Astrocyte of the spinal cord (primary cell): ENCODE data around the gene IL16.

Experiments used
- DNase-seq: peaks from one replicate; pipeline ENCODE4 v3.0.0; 2011; ENCODE audit warnings: low read depth, low spot score
- H3K4me3 ChIP-seq: 2 replicates; pipeline ENCODE4 v1.5.1; 2011; ENCODE audit warnings: low read depth, mild to moderate bottlenecking, low read length, moderate library complexity
- CTCF ChIP-seq: IDR thresholded peaks from 2 replicates; pipeline ENCODE4 v1.5.1; 2012; ENCODE audit warnings: low read depth, mild to moderate bottlenecking, low read length, inconsistent platforms
- in situ Hi-C: cut with HindIII; loops from 2 replicates; pipeline ENCODE4 v1.10.0; 2017; ENCODE audit warnings: low sequenced_read_pairs

IL16 gene

GRCh38 chr15:81239190-81239589 is 42.5 kb downstream of the IL16 start:
- no peak for TF ChIP-seq CTCF
- in situ Hi-C loops, result no loop called here
- DNase-seq, result no peak
- H3K4me3 ChIP-seq, result no peak overlapping the region

- no peak for DNase-seq
- in situ Hi-C loops, result no loop called here
- no peak for TF ChIP-seq CTCF
- no peak overlapping the region for H3K4me3 ChIP-seq
These were observed 46.1 kb downstream of the IL16 start for GRCh38 chr15:81242778-81243177.

- H3K4me3 ChIP-seq, result no peak overlapping the region
- DNase-seq, result no peak
- in situ Hi-C loops, result no loop called here
- TF ChIP-seq CTCF, result no peak
These were observed 47.6 kb downstream of the IL16 start for GRCh38 chr15:81244306-81244705.

GRCh38 chr15:81253846-81254245 is 57.2 kb downstream of the IL16 start:
- TF ChIP-seq CTCF, result no peak
- H3K4me3 ChIP-seq, result no peak overlapping the region
- DNase-seq, result no peak
- in situ Hi-C loops, result no loop called here

- in situ Hi-C loops, result no loop called here
- DNase-seq, result no peak
- H3K4me3 ChIP-seq, result no peak overlapping the region
- TF ChIP-seq CTCF, result no peak
These were observed 57.7 kb downstream of the IL16 start for GRCh38 chr15:81254277-81254915.

GRCh38 chr15:81254916-81255290 is 58.2 kb downstream of the IL16 start:
- TF ChIP-seq CTCF, result no peak
- DNase-seq, result no peak
- in situ Hi-C loops, result no loop called here
- no peak overlapping the region for H3K4me3 ChIP-seq
